ENCODE data around the gene PNPLA6. TPM values are rescaled to one million over a fixed set of nuclear protein-coding genes. Genes with fewer than 3 reads are reported as not detected.

Gene PNPLA6
- total and polyA plus RNA-seq, 2 of the 13 experiments (the other 11 are each of a cell fraction or from before 2014, with no cell fraction given) = 24.9 to 28.2 TPM

GRCh38 chr19:7494416-7495098, 41.0 kb upstream of the PNPLA6 start (continued):
- TF ChIP-seq, protein P1, sequence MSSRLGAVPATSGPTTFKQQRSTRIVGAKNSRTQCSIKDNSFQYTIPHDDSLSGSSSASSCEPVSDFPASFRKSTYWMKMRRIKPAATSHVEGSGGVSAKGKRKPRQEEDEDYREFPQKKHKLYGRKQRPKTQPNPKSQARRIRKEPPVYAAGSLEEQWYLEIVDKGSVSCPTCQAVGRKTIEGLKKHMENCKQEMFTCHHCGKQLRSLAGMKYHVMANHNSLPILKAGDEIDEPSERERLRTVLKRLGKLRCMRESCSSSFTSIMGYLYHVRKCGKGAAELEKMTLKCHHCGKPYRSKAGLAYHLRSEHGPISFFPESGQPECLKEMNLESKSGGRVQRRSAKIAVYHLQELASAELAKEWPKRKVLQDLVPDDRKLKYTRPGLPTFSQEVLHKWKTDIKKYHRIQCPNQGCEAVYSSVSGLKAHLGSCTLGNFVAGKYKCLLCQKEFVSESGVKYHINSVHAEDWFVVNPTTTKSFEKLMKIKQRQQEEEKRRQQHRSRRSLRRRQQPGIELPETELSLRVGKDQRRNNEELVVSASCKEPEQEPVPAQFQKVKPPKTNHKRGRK (CRISPR knock-in tag; IDR thresholded peaks at IDR 0.05) = peak; percentile 100
- TF ChIP-seq HNF4A (CRISPR knock-in tag; IDR thresholded peaks at IDR 0.05) (peak; percentile 38; the same call in 1 of the 2 replicates), ETV6 (CRISPR knock-in tag; conservative IDR thresholded peaks at IDR 0.05) (0 out of 2 replicates have a peak, but pooled peaks have one; percentile 40), JARID2 (CRISPR knock-in tag; IDR thresholded peaks at IDR 0.05; ENCODE audit: insufficient replicate concordance) (peak; percentile 18), NCOA2 (CRISPR knock-in tag; IDR thresholded peaks at IDR 0.05) (peak; percentile 43; the same call in 1 of the 2 replicates), TOE1 (CRISPR knock-in tag; IDR thresholded peaks at IDR 0.05) (no peak), ZNF12 (CRISPR knock-in tag; IDR thresholded peaks at IDR 0.05) (no peak), ELF1 (CRISPR knock-in tag; IDR thresholded peaks at IDR 0.05) (peak; percentile 18; the same call in 1 of the 2 replicates), SPEN (CRISPR knock-in tag; IDR thresholded peaks at IDR 0.05; ENCODE audit: low read depth) (peak; percentile 46), CREM (IDR thresholded peaks at IDR 0.05) (no peak), CREM (CRISPR knock-in tag; IDR thresholded peaks at IDR 0.05) (no peak), ZFP91 (CRISPR knock-in tag; IDR thresholded peaks at IDR 0.05; ENCODE audit: borderline replicate concordance) (peak; percentile 78; the same call in 1 of the 2 replicates), MAZ (IDR thresholded peaks at IDR 0.05; ENCODE audit: borderline replicate concordance, low read depth, low read length) (no peak), MAZ (CRISPR knock-in tag; IDR thresholded peaks at IDR 0.05; ENCODE audit: low read depth) (no peak), MED8 (CRISPR knock-in tag; IDR thresholded peaks at IDR 0.05; ENCODE audit: insufficient replicate concordance) (no peak), HNF4G (IDR thresholded peaks at IDR 0.05; ENCODE audit: borderline replicate concordance, low read depth, low read length) (no peak), HNF4G (CRISPR knock-in tag; IDR thresholded peaks at IDR 0.05; ENCODE audit: borderline replicate concordance, low read depth) (no peak), ZNF329 (CRISPR knock-in tag; IDR thresholded peaks at IDR 0.05; ENCODE audit: low read depth) (0 out of 2 replicates have a peak, but pooled peaks have one; percentile 24), ZNF263 (CRISPR knock-in tag; IDR thresholded peaks at IDR 0.05) (0 out of 2 replicates have a peak, but pooled peaks have one; percentile 32), RFX3 (CRISPR knock-in tag; IDR thresholded peaks at IDR 0.05) (0 out of 2 replicates have a peak, but pooled peaks have one; percentile 16), KAT8 (CRISPR knock-in tag; IDR thresholded peaks at IDR 0.05) (peak; percentile 51), SOX5 (CRISPR knock-in tag; IDR thresholded peaks at IDR 0.05; ENCODE audit: borderline replicate concordance) (peak; percentile 49; the same call in 1 of the 2 replicates)
- TF ChIP-seq, protein P2, sequence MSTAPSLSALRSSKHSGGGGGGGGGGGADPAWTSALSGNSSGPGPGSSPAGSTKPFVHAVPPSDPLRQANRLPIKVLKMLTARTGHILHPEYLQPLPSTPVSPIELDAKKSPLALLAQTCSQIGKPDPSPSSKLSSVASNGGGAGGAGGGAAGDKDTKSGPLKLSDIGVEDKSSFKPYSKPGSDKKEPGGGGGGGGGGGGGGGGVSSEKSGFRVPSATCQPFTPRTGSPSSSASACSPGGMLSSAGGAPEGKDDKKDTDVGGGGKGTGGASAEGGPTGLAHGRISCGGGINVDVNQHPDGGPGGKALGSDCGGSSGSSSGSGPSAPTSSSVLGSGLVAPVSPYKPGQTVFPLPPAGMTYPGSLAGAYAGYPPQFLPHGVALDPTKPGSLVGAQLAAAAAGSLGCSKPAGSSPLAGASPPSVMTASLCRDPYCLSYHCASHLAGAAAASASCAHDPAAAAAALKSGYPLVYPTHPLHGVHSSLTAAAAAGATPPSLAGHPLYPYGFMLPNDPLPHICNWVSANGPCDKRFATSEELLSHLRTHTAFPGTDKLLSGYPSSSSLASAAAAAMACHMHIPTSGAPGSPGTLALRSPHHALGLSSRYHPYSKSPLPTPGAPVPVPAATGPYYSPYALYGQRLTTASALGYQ (CRISPR knock-in tag; IDR thresholded peaks at IDR 0.05) = no peak
- TF ChIP-seq, protein P3, sequence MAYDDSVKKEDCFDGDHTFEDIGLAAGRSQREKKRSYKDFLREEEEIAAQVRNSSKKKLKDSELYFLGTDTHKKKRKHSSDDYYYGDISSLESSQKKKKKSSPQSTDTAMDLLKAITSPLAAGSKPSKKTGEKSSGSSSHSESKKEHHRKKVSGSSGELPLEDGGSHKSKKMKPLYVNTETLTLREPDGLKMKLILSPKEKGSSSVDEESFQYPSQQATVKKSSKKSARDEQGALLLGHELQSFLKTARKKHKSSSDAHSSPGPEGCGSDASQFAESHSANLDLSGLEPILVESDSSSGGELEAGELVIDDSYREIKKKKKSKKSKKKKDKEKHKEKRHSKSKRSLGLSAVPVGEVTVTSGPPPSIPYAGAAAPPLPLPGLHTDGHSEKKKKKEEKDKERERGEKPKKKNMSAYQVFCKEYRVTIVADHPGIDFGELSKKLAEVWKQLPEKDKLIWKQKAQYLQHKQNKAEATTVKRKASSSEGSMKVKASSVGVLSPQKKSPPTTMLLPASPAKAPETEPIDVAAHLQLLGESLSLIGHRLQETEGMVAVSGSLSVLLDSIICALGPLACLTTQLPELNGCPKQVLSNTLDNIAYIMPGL (CRISPR knock-in tag; IDR thresholded peaks at IDR 0.05; ENCODE audit: borderline replicate concordance in 1 of 2, low read depth in 1 of 2) = peak; percentile 28 to 29; a peak in 1 of 4 replicates

Measured in HepG2 (cell line).